Stimulated activated CD8-positive, alpha-beta memory T cell treated with anti-CD3 and anti-CD28 coated beads, Interleukin-4, amount 100 ng/mL, for 4 hours (primary cell): ENCODE measurements around the gene CALR3.

Experiments used
- DNase-seq, 2 donors: peaks; one replicate each; pipeline ENCODE4 v3.0.0-alpha.2; 2020; ENCODE audit warnings: low read depth in 2 of 2, low spot score in 1 of 2

Gene CALR3

GRCh38 chr19:16435238-16435917 lies 60.6 kb downstream of the CALR3 start:
- no peak for DNase-seq

DNA sequence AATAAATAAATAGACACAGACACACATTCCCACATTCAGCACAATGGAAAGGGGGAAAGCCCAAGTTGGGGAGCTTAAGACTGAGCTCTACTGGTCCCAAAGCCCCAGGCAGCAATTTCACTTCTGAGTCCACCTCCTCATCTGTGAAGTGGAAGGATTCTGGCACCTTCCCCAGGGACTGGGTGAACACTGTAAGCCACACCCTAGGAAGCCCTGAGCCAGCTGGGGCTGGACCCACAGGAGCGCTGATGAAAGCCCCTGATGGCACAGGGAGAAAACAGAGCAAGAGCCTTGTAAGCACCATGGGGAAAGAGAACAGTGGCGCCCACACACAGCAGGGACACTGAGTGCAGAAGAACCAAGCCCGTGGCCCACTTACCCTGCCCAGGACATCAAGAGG lies 62.0 kb downstream of the CALR3 start:
- DNase-seq: no peak

GRCh38 chr19:16429759-16430091 lies 66.2 kb downstream of the CALR3 start:
- DNase-seq: no peak

GRCh38 chr19:16429066-16429758 lies 66.8 kb downstream of the CALR3 start:
- DNase-seq: no peak
